HG03442 (cell line): ENCODE results near the gene EVA1B.

Experiments used
- ATAC-seq: cut with Tn5 transposase; IDR thresholded peaks from one replicate; pipeline ENCODE4 v1.9.1; 2021; ENCODE audit warnings: mild to moderate bottlenecking, moderate library complexity; ENCODE audit not compliant: unreplicated experiment

Gene EVA1B

DNA sequence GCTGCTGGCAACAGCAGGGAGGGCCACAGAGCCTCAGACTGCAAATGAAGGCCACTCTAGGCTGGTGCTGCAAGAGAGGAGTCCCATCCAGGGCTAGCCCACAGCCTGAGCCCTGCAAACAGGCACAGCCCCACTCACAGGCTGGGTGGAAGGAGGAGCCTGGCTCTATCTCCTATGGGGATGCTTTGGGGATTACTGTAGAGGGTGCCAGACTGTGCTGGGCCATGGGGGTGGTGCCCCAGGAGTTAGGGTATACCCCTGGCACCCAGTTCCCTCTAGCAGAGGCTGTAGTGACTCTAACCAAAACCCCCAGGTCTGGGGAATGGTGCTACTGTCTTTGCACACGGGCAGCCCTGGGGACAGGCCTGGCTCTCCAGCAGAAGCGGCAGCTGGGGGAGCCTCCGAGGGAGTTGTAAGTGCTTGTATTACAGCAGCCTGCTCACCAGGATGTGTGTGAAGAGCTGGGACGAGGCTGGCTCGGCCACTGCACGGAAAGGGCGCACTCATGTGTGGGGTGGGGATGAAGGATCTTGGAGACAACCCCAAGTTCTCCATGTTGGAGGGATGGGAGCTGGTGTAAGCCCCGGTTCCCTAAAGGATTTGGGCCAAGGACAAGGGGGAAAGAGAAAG lies 23.4 kb upstream of the EVA1B start:
- no peak for ATAC-seq

DNA sequence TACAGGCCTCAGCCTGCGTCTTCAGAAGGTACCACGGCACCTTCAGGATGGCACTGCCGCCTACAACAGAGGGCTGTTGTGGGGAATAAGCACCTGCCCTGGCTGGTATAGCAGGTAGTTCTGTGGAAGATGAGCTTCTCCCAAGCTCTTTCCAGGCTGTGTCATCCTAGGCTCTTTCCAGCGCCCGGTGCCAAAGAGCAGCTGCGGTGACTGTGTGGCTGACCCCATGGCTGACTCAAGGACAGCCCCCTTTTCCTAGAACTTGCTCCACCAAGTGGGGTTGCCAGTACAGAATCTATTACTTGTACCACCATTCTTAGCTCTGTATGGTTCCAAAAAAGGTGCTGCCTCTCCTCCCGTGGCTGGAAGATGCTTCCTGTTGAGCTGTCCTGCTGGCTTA lies 21.9 kb upstream of the EVA1B start:
- no peak for ATAC-seq

DNA sequence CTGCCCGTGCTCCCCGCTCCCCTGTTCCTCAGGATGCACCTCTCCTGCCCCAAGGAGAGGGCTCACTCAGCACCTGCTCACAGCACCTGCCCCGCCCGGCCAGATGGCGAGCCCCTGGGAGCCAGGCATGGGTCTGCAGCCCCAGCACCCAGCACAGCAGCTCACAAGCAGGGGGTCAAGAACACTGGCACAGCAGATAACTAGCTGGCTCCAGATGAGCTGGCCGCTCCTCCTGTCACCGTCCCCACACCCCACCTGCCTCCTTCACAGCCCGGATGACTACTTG lies 20.9 kb upstream of the EVA1B start:
- ATAC-seq, result no peak

DNA sequence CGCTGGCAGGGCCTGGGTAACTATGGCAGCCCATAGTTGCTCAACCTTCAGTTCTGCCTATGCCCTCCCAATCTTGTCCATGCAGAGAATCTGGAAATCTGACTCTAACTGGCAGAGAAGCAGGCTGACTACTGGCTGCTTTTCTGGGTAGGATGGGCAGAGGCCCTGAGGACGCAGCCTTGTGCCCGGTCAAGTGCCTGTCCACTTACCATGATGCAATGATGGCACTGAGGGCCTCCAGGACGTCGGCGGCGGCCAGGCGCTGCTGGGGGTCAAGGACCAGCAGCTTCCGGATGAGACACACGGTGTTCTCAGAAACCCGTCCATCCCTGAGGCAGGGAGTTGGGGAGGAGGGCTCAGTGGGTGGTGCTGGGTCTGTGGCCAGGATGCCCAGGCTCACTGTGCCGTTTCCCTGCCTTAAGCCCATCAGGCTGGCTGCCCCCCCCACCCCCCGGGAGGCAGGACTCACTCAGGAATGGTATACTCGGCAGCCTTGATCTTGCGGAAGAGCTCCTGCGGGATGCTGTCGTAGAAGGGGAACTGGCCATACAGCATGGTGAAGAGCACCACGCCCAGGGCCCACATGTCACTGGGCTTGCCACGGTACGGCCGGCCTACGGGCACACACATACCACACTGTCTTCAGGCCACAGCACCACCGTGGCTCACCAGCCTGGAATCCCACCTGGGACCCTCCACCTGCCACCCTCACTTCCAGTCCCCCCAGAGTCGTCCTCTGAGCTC lies 20.4 kb upstream of the EVA1B start:
- ATAC-seq, result no peak

DNA sequence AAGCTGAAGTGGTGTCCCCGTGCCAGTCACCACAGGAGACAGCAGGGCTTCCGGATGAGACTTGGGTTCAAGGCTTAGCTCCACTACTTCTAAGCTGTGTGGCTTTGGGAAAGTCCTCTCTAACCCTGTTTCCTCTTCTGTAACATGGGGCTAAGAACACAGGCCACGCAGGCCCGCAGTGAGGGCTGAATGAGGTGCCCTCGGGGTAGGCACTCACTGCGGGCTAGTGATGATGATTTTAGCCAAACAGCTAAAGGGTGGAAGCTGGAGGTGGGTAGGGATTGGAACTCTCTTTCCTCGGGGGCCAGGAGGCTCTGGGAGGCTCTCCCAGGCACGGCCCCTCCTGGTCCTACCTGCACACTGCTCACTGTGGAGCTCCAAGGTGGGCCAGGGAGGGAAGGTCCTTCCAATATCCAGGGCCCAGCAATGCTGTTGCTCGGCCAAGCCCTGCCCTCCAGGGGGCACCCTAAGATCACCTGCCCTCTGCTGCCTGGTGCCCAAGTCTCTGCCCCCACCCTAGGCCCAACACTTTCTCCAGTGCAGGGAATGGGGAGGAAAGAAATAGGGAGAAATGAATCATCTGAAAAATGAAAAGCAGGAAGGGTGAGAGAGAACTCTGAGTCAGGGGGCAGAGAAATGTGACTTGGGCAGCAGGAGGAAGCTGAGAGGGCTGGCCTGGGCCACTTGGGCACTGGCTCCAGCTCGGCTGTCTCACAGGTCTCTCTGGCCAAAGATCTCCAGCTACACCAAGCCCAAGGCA lies 19.2 kb upstream of the EVA1B start:
- ATAC-seq, result no peak

DNA sequence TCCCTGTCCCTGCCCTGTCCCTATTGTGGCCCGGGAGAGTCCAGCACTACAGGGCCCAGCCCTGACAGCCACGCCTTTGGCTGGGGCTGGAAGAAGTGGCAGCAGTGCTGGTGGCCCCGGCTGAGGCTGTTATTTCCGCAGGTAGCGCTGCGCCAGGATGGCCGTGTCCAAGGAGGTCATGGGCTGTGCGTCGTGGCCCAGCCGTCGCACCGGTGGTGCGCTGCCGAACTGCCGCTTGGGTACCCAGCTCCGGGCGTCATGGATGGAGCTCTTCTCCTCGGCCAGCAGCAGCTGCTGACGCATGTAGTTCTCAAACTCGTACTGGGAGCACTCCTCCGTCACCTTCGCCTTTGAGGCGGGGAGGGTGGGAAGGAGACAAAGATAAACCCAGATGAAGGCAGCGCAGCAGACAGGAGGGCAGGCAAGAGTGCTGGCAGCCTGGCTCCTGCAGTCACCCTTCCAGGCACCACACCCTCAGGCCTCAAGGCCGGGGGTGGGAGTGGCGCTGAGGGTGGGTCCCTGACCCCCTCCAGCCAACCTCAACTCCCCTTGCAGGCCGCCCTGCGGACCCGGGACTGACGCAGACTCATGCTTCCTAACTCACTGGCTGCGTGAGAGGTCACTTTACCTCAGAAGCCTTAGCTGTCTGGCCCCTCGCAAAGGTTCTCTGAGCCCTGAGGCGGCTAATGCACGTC lies 18.3 kb upstream of the EVA1B start:
- no peak for ATAC-seq

DNA sequence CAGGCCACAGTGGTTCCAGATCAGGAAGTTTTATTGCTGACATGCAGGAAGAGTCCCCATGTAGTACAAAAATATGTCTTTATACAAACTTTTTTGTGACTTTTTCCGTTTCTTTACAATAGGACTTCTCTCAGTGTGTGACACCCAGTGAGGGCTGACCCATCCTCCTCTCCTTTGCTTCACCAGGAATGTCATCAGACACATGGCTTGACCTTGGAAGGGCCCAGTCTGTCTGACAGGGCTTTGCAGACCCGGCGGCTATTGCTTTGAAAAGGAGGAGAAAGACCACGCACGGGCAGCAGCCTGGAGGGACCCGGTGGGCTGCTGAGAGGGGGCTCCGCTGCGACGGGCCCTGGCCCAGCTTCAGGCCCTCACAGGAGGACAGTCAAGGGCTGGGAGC lies 16.2 kb upstream of the EVA1B start:
- ATAC-seq, result no peak

DNA sequence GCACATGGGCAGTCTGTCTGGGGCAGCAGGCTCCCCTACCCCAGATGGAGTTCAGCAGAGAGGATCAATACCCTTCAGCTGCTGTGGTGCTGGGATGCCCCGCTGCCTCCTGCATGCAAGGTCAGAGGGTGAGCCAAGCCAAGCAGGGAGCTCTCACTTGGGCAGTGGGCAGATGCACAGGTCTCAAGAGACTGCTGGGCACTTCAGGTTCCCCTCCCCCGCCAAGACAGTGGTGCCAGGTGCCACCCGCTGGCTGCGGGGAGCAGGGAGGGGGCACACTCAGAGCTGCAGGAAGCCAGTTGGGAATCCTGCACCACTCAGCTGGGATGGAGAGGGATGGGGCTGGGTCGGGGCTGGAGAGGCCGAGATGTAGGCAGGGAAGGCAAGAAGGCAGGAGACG lies 15.8 kb upstream of the EVA1B start:
- no peak for ATAC-seq

DNA sequence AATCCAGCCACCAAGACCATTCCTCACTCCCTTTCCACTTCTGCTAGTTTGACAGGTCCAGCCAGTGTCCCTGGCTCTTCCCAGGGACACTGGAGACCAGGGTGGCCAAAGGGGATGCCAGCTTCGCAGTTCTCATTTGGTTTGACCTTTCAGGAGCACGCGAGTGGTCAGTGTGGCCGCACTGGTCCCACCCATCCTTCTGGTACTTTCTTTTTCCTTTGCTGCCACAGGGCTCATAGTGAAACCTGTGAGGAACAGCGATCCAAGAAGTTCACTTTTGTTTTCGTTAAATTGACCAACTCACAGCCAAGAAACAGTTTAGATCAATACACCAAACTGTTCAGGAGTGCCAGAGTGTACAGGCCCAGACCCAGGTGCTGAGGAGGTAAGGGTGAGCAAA lies 14.4 kb upstream of the EVA1B start:
- no peak for ATAC-seq

DNA sequence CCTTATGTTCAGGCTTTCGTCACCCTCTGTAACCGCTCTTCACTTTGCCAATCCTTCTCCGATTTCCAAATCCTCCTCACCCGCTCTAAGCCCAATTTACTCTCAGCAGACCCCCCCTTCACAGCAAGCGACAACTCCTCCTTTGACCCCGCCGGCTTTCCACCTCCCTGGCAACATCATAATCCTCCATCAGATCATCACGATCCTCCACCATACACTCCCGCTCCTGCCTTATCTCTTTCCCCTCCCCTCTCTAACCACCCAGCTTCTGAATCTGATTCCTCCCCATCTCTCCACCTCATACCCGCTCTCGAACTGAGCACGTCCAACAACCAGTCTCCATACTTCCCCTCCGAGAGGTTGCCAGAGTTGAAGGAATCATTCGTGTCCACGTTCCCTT lies 7.5 kb upstream of the EVA1B start:
- no peak for ATAC-seq

DNA sequence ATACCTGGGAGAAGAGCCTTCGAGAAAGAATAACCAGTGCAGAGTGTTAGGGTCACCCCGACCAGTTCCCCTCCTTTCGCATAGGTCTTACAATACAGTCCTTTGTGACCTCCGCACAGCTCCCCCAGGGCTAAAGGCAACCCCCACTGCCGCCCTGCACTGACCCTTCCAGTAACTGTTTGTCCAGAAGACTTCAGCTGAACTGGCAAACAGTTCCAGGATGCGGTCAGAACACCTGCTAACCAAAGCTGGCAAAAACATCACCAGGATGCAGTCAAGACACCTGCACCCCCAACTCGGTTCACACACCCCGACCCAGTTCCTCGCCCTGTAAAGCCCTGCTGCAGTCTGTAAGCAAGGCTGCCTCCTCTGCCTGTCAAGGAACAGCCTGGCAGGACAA lies 6.4 kb upstream of the EVA1B start:
- ATAC-seq, result no peak

DNA sequence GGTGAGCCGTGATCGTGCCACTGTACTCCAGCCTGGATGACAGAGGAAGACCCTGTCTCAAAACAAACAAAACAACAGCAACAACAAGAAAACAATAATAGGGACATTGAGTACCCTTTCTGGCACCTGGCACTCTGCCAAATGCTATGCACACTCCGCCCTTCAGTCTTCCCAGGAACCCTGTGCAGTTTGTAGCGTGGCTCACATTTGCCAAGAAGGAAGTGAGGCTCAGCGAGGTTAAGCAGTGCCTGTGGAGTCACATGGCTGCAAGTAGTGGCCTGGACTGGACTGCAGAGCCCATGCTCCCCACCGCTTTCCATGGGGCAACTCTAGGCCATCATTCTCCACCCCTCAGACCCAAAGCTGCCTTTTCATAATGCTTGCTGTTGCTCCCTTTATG lies 5.3 kb upstream of the EVA1B start:
- ATAC-seq, result no peak

DNA sequence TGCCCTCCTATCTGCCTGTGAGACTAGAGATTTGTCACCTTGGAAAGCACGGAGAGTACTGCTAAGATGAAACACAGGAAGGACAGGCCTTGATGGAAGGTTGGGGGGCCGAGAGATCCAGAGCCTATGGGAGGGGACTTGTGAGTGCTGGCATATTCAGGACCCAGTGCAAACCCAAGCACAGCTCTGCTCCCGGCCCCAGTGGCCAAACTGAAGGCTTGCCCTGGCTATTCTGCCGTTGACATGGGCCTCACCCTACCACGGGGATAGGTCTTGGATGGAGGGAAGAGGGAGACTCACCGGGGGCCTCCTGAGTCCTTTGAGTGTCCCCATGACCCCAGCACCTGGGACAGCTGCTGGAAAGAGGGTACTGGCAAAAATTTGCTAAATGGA lies 4.6 kb upstream of the EVA1B start:
- ATAC-seq, result no peak

DNA sequence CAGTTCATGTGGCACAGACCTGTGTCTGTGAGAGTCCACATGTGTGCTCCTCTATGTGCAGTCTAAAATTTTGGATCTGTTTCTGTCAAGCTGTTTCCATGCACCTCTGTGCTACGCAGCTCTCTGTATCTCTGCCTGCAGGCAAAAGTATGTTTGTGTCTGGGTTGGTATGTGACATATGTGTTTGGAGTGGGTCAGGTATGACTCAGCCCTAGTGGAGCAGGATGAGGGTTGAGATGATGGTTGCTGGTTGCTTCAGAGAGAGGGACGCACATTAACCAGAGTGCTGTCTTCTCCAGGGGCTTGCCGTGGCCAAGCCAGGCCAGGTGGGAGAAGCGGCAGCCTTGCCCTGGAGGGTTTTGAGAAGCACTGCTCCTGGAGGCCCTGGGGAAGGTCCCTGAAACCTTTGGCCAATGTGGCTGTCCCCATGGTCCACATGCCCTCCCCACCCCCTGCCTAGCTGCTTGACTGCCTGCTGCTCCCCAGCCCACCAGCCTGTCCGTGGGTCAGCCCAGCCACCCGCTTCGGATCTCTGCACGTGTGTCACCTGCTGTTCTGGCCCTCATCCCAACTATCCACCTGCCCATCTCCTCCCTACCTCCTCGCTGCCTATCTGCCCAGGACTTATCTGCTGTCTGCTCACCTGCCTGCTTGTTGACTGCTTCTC lies 4.1 kb upstream of the EVA1B start:
- ATAC-seq, result no peak

DNA sequence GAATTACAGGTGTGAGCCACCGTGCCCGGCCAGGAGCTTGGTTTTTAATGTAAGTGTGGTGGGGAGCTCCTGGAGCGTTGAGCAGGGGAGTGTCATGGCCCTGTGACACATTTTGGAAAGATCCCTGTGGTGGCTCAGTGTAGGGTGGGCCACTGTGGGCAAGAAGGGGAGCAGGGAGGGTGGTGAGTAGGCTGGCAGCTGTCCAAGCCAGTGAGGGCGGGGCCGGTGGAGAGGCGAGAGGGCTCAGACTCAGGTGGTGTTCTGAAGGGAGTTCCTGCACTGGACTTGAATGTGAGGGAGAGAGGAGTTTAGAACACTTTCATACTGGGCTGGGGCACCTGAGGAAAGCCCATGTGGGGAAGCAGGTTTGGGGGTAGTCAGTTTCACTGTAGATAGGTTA lies 3.1 kb upstream of the EVA1B start:
- no peak for ATAC-seq

DNA sequence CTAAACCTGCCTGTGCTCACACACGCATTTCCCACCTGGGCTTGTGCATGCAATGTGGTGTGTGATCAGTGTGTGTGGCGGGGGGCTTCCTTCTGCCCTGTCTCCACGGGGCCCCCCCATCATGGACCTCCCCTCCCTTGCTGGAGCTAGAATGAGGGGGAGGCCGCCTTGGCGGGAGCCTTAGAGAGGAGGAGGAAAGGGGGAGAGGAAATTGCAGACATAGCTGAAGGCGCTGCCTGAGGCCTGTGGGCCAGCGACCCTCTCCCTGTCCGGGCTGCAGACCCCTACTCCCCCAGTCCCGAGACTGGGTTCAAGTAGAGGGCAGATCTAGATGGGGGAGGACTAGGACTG lies 883 bp upstream of the EVA1B start:
- no peak for ATAC-seq

DNA sequence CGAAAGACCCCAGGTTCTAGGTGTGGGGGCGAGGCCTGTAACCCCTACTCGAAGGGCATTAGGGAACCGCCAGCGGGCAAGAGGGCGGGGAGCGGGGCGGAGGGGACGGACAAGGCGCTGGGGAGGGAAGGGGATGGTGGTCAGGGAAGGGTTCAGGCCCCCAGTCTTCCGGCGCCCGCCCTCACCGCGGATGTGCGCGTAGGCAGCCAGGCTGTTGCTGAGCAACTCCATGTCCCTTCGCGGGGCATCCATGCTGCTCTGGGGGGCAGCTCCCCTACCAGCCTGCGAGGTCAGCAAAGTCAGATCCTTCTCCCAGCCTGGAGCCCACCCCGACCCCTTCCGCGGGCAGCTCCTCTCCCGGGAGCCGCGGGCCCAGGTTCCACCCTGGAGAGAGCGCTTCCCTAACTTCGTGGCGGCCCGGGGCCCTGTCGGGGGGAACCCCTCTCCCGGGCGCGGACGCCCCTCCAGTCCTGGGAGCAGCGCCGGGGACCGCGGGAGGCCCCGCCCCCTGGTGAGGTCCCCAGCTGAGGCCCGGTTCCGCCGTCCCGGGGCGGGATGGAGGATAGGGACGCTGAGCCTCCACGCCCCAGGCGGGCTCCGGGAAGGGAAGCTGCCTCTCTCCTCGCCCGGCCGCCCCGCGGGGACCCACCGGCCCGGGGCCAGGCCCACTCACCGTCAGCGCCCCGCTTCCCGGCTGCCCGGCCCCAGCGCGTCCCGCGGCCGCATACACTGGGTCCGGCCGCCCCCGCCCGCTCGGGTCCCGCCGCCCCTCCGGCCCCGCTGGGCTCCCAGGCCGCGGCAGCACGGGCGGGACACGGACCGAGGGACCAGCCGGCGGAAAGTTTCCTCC lies 434 bp downstream of the EVA1B start:
- ATAC-seq, result no peak

DNA sequence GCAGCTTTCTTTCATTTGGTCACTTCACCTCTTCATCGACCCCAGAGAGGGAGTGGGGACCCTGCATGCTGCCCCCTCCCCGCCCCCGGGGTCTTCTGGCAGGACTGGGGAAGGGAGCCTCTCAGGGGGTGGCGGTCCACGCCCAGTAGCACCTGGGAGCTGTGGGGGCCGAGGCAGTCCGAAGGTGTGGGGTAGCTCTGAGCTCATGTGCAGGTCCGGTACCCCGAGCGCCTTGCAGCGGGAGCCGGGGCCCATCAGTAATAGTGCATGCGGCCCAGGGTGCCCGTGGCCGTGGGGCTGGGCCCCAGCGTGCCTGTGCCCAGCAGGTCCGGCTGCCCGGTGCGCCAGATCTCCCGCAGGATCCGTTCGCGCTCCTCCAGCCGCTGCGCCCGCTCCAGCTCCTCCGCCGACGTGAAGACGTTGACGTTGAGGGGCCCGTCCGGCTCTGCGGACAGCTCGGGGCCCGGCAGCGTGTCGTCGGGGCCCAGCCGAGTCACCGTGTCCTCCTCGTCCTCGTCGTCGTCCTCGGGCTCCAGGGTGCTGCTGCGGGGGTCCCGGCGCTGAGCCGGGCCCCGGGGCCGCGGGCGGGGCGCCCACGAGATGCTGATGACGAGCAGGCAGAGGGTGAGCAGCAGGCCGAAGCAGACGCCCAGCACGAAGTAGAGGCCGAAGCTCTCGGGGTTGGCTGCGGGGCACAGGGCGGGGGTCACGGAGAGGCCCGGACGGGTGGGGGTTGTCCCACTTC lies 1.2 kb downstream of the EVA1B start:
- no peak for ATAC-seq

DNA sequence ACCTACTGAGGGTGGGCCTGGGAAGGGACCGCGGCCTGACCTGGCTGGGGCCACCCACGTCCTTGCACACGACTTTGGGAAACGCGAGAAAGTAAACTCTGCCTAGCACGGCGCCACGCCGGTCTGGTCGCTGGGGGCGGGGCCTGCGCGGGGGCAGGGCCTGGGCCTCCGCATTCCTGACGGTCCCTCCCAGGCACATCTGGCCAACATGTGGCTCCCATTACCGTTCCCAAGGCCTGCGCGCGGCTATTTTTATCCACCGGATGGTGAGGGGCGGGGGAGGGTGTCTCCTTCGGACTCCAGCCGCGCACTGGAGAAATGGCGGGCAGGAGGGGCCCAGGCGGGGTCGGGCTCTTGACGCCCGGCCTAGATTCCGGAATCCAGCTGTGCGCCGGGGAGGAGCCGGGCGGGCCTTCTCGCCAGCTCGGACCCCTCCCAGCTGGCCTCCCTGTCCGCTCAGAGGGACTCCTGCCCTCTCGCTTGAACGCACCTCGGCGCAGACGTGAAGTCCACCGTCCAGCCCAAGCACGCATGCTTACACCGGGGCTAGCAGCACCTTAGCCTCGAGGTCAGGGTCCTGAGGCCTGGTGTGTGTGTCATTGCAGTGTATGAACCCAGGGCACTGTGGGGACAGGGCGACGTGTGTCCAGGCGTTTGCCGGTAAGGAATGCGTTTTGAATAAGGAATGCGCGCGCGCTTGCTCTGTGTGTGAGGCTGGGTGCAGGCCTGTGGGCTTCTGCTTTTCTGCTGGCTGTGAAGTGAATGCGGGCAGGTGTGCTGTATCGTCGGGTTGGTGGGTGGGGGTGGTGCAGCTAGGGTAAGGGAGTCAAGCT lies 2.1 kb downstream of the EVA1B start:
- ATAC-seq, result no peak
